GM23338 (cell line): ENCODE measurements around the gene MEFV.

Experiments used
- CREB1 ChIP-seq: fragments of 250-450 bp; sonication (Bioruptor Pico); IDR thresholded peaks from 2 replicates; pipeline ENCODE4 v1.5.0; 2020; ENCODE audit warnings: low read depth, mild to moderate bottlenecking, moderate library complexity
- CTCF ChIP-seq, 2 experiments: fragments of 200-600 bp in 1 of 2; sonication (generic) in 1 of 2; conservative IDR thresholded peaks; 2 replicates each; pipeline versions ENCODE4 v1.5.1 to v1.6.1; 2016 to 2017; ENCODE audit warnings: antibody characterized with exemption in 2 of 2, low read depth in 2 of 2, mild to moderate bottlenecking in 2 of 2, moderate library complexity in 1 of 2
- EZH2 ChIP-seq: fragments of 200-600 bp; sonication (generic); IDR thresholded peaks from one replicate; pipeline ENCODE4 v1.8.0; 2017; ENCODE audit warnings: antibody characterized with exemption, mild to moderate bottlenecking, low read depth; ENCODE audit not compliant: unreplicated experiment
- EZH2phosphoT487 ChIP-seq: fragments of 200-600 bp; sonication (generic); IDR thresholded peaks from one replicate; pipeline ENCODE4 v1.8.1; 2018; ENCODE audit warnings: antibody characterized with exemption; ENCODE audit not compliant: unreplicated experiment
- JUNB ChIP-seq: IDR thresholded peaks from one replicate; pipeline ENCODE4 v1.6.1; 2016; ENCODE audit warnings: antibody characterized with exemption; ENCODE audit not compliant: unreplicated experiment
- POLR2AphosphoS5 ChIP-seq: IDR thresholded peaks from 2 replicates; pipeline ENCODE4 v1.6.1; 2016; ENCODE audit warnings: antibody characterized with exemption, low read depth
- TF ChIP-seq, protein P1 (sequence below): IDR thresholded peaks from one replicate; pipeline ENCODE4 v1.6.1; 2018; ENCODE audit warnings: antibody characterized with exemption; ENCODE audit not compliant: unreplicated experiment
- TF ChIP-seq, protein P2 (sequence below): IDR thresholded peaks from 2 replicates; pipeline ENCODE4 v1.6.1; 2016; ENCODE audit warnings: antibody characterized with exemption

DNA sequence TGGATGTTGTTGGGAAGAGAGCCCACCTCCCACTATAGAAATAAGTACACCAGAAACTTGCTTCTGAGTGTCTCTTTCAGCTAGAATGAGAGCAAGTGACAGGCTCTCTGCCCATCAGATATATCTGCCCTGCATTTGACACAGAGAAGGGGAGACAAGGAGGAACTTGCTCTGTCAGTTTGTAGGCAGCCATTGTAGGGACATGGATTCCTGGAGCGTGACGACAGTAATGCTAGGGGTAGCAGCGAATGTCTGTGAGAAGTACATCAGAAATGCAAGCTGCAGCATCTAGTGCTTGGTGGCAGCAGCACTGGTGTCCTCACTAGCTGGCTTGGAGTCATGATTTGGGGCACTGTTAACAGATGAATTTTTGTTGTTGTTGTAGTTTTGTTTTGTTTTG lies 44.4 kb downstream of the MEFV start:
- TF ChIP-seq CTCF (conservative IDR thresholded peaks at IDR 0.05; ENCODE audit: low read depth in 2 of 2): no peak
- TF ChIP-seq POLR2AphosphoS5: no peak
- TF ChIP-seq EZH2: no peak
- no peak for TF ChIP-seq CREB1 (CRISPR knock-in tag)
- TF ChIP-seq, protein P1, sequence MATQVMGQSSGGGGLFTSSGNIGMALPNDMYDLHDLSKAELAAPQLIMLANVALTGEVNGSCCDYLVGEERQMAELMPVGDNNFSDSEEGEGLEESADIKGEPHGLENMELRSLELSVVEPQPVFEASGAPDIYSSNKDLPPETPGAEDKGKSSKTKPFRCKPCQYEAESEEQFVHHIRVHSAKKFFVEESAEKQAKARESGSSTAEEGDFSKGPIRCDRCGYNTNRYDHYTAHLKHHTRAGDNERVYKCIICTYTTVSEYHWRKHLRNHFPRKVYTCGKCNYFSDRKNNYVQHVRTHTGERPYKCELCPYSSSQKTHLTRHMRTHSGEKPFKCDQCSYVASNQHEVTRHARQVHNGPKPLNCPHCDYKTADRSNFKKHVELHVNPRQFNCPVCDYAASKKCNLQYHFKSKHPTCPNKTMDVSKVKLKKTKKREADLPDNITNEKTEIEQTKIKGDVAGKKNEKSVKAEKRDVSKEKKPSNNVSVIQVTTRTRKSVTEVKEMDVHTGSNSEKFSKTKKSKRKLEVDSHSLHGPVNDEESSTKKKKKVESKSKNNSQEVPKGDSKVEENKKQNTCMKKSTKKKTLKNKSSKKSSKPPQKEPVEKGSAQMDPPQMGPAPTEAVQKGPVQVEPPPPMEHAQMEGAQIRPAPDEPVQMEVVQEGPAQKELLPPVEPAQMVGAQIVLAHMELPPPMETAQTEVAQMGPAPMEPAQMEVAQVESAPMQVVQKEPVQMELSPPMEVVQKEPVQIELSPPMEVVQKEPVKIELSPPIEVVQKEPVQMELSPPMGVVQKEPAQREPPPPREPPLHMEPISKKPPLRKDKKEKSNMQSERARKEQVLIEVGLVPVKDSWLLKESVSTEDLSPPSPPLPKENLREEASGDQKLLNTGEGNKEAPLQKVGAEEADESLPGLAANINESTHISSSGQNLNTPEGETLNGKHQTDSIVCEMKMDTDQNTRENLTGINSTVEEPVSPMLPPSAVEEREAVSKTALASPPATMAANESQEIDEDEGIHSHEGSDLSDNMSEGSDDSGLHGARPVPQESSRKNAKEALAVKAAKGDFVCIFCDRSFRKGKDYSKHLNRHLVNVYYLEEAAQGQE: no peak
- no peak for TF ChIP-seq EZH2phosphoT487
- no peak for TF ChIP-seq JUNB
- TF ChIP-seq, protein P2, sequence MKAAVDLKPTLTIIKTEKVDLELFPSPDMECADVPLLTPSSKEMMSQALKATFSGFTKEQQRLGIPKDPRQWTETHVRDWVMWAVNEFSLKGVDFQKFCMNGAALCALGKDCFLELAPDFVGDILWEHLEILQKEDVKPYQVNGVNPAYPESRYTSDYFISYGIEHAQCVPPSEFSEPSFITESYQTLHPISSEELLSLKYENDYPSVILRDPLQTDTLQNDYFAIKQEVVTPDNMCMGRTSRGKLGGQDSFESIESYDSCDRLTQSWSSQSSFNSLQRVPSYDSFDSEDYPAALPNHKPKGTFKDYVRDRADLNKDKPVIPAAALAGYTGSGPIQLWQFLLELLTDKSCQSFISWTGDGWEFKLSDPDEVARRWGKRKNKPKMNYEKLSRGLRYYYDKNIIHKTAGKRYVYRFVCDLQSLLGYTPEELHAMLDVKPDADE: no peak
